Endodermal cell (in vitro differentiated cells): ENCODE data around the gene UMOD. TPM values are rescaled to one million over a fixed set of nuclear protein-coding genes. Genes with fewer than 3 reads are reported as not detected.

Experiments used
- DNase-seq: peaks from one replicate; pipeline ENCODE4 v3.0.0-alpha.2; 2017
- H3K27ac ChIP-seq: 2 replicates; pipeline ENCODE4 v1.5.1; 2013; ENCODE audit warnings: mild to moderate bottlenecking, low read depth, low read length, moderate library complexity
- H3K27me3 ChIP-seq: 2 replicates; pipeline ENCODE4 v1.6.1; 2013; ENCODE audit warnings: mild to moderate bottlenecking, low read length, moderate library complexity; ENCODE audit not compliant: insufficient read depth, control insufficient read depth, poor library complexity, severe bottlenecking
- H3K36me3 ChIP-seq: 2 replicates; pipeline ENCODE4 v1.7.0; 2013; ENCODE audit warnings: mild to moderate bottlenecking, low read length, moderate library complexity; ENCODE audit not compliant: control insufficient read depth, insufficient read depth
- H3K4me1 ChIP-seq: one replicate; pipeline ENCODE4 v1.7.0; 2013; ENCODE audit warnings: low read length; ENCODE audit not compliant: control insufficient read depth, insufficient read depth
- H3K4me3 ChIP-seq: 2 replicates; pipeline ENCODE4 v1.5.1; 2013; ENCODE audit warnings: mild to moderate bottlenecking, low read length, moderate library complexity
- H3K9ac ChIP-seq: 2 replicates; pipeline ENCODE4 v1.6.1; 2013; ENCODE audit warnings: mild to moderate bottlenecking, low read length, moderate library complexity; ENCODE audit not compliant: poor library complexity, severe bottlenecking; ENCODE audit errors: extremely low read depth
- H3K9me3 ChIP-seq: 2 replicates; pipeline ENCODE4 v1.6.1; 2013; ENCODE audit warnings: mild to moderate bottlenecking, low read length, moderate library complexity; ENCODE audit not compliant: control insufficient read depth
- H3K27ac Mint-ChIP-seq: 2 replicates; pipeline ENCODE4 v1.8.0; 2020; ENCODE audit warnings: mixed read lengths
- H3K27me3 Mint-ChIP-seq: 2 replicates; pipeline ENCODE4 v1.8.0; 2021; ENCODE audit warnings: mild to moderate bottlenecking, mixed read lengths; ENCODE audit not compliant: insufficient read depth
- H3K36me3 Mint-ChIP-seq: 2 replicates; pipeline ENCODE4 v1.8.0; 2020; ENCODE audit warnings: low read depth, mixed read lengths
- H3K4me1 Mint-ChIP-seq: 2 replicates; pipeline ENCODE4 v1.8.0; 2020; ENCODE audit warnings: mixed read lengths
- H3K4me3 Mint-ChIP-seq: 2 replicates; pipeline ENCODE4 v1.8.0; 2020; ENCODE audit warnings: mild to moderate bottlenecking, moderate library complexity, mixed read lengths
- H3K9me3 Mint-ChIP-seq: 2 replicates; pipeline ENCODE4 v1.8.0; 2020; ENCODE audit warnings: mild to moderate bottlenecking, mixed read lengths
- CTCF ChIP-seq: fragments of 200-600 bp; sonication (generic); conservative IDR thresholded peaks from 2 replicates; pipeline ENCODE4 v1.5.0; 2021; ENCODE audit warnings: antibody characterized with exemption, mild to moderate bottlenecking
- WGBS, 2 experiments: methylation state at CpG; one replicate each; pipeline versions ENCODE4 v1.1.5 to v1.1.7; 2013; ENCODE audit warnings: missing lambda C conversion rate in 2 of 2, mixed read lengths in 1 of 2; ENCODE audit not compliant: insufficient coverage in 1 of 2, insufficient read length in 1 of 2; 5-methylcytosine and 5-hydroxymethylcytosine counted together
- total RNA-seq, 2 donors: library from RNA; stranded (reverse); fragmentation: NEBNext Ultra II Directional in 1 of 2; extraction: Animal tissue kit (Norgen Biotek cat#: 25700) in 1 of 2; gene quantifications; 2 replicates in 1 of 2; 3 replicates in 1 of 2; pipeline ENCODE4 v1.2.1, GENCODE V29; 2021

The UMOD gene
- total RNA-seq, 2 donors from 2014 or later, result not detected

- H3K9me3 Mint-ChIP-seq, result no peaks in the 10 kb centered on the region
- Histone ChIP-seq H3K27ac (no peak overlapping the region), H3K4me1 (no peaks in the 10 kb centered on the region), H3K9me3 (no peaks in the 10 kb centered on the region), H3K9ac (no peak overlapping the region), H3K36me3 (no peaks in the 10 kb centered on the region), H3K27me3 (no peaks in the 10 kb centered on the region), H3K4me3 (no peak overlapping the region)
- no peak overlapping the region for H3K27ac Mint-ChIP-seq
- H3K27me3 Mint-ChIP-seq, result peaks cover 7% of the 10 kb centered on the region
- H3K4me1 Mint-ChIP-seq, result no peaks in the 10 kb centered on the region
- TF ChIP-seq CTCF, result no peak
- 86 to 87% methylated on average over 3 of the region's 3 CpGs for WGBS, 2 experiments
- no peak for DNase-seq
- H3K4me3 Mint-ChIP-seq, result no peak overlapping the region
- no peaks in the 10 kb centered on the region for H3K36me3 Mint-ChIP-seq
These were observed 28.3 kb upstream of the UMOD start for GRCh38 chr16:20380782-20381181.

GRCh38 chr16:20377181-20377580 is 24.7 kb upstream of the UMOD start:
- DNase-seq, result no peak
- Histone ChIP-seq H3K4me1 (no peaks in the 10 kb centered on the region), H3K9me3 (no peaks in the 10 kb centered on the region), H3K9ac (no peak overlapping the region), H3K36me3 (no peaks in the 10 kb centered on the region), H3K4me3 (no peak overlapping the region), H3K27me3 (no peaks in the 10 kb centered on the region), H3K27ac (no peak overlapping the region)
- Mint-ChIP-seq H3K4me3 (no peak overlapping the region), H3K9me3 (no peaks in the 10 kb centered on the region), H3K27ac (no peak overlapping the region), H3K36me3 (no peaks in the 10 kb centered on the region), H3K27me3 (peaks cover 10% of the 10 kb centered on the region), H3K4me1 (no peaks in the 10 kb centered on the region)
- WGBS, 2 experiments, result 93 to 95% methylated on average over 3 to 5 of the region's 5 CpGs
- no peak for TF ChIP-seq CTCF

- H3K27ac ChIP-seq, result no peak overlapping the region
- H3K36me3 ChIP-seq, result no peaks in the 10 kb centered on the region
- no peak overlapping the region for H3K4me3 Mint-ChIP-seq
- no peaks in the 10 kb centered on the region for H3K9me3 ChIP-seq
- TF ChIP-seq CTCF, result no peak
- H3K36me3 Mint-ChIP-seq, result no peaks in the 10 kb centered on the region
- WGBS, 2 experiments, result 91 to 97% methylated on average over 3 to 5 of the region's 5 CpGs
- no peak overlapping the region for H3K4me3 ChIP-seq
- H3K4me1 Mint-ChIP-seq, result no peaks in the 10 kb centered on the region
- no peaks in the 10 kb centered on the region for H3K27me3 ChIP-seq
- H3K9ac ChIP-seq, result no peak overlapping the region
- no peaks in the 10 kb centered on the region for H3K9me3 Mint-ChIP-seq
- H3K27ac Mint-ChIP-seq, result no peak overlapping the region
- no peak for DNase-seq
- peaks cover 7% of the 10 kb centered on the region for H3K27me3 Mint-ChIP-seq
- H3K4me1 ChIP-seq, result no peaks in the 10 kb centered on the region
These were observed 20.2 kb upstream of the UMOD start for GRCh38 chr16:20372701-20373100.
